Thoracic aorta (tissue), 2 donors: ENCODE data around the gene KCNH2. TPM values are rescaled to one million over a fixed set of nuclear protein-coding genes. Genes with fewer than 3 reads are reported as not detected.

Experiments used
- ATAC-seq: fragments of 150-250 bp; one replicate; pipeline ENCODE4 v1.8.0; 2017; ENCODE audit warnings: low read depth; ENCODE audit not compliant: insufficient number of reproducible peaks, low FRiP score
- DNase-seq: peaks from one replicate; pipeline ENCODE4 v3.0.0-alpha.2; 2020; ENCODE audit warnings: low spot score
- H3K27ac ChIP-seq, 2 donors: fragments of 200-600 bp; sonication (generic); 1 replicate in 1 of 2; 2 replicates in 1 of 2; pipeline ENCODE4 v1.5.1; 2016; ENCODE audit warnings: mild to moderate bottlenecking in 2 of 2, moderate library complexity in 2 of 2
- H3K27me3 ChIP-seq: fragments of 200-600 bp; sonication (generic); replicated peaks from 2 replicates; pipeline ENCODE4 v1.6.0; 2016; ENCODE audit warnings: mild to moderate bottlenecking; ENCODE audit not compliant: insufficient read depth
- H3K36me3 ChIP-seq: fragments of 200-600 bp; sonication (generic); one replicate; pipeline ENCODE4 v1.5.1; 2016
- H3K4me1 ChIP-seq, 2 donors: fragments of 200-600 bp; sonication (generic); 1 replicate in 1 of 2; 2 replicates in 1 of 2; pipeline versions ENCODE4 v1.5.1 to v1.6.0; 2016; ENCODE audit warnings: low read depth in 2 of 2, mild to moderate bottlenecking in 1 of 2; ENCODE audit not compliant: control insufficient read depth in 1 of 2
- H3K4me3 ChIP-seq: fragments of 200-600 bp; sonication (generic); 2 replicates; pipeline ENCODE4 v1.5.1; 2016; ENCODE audit warnings: mild to moderate bottlenecking
- H3K9me3 ChIP-seq: fragments of 200-600 bp; sonication (generic); 2 replicates; pipeline ENCODE4 v1.5.1; 2016
- total RNA-seq, 2 donors: library from RNA; depleted of rRNA; stranded (reverse); fragments of >200 nt; gene quantifications; one replicate each; pipeline versions ENCODE4 v1.1.0 to v1.2.3, GENCODE V29; 2016
- TF ChIP-seq, protein P1 (sequence below): fragments of 200-600 bp; sonication (generic); IDR thresholded peaks from one replicate; pipeline ENCODE4 v1.5.1; 2019; ENCODE audit warnings: antibody characterized with exemption

Gene KCNH2
- total RNA-seq, 2 donors from 2014 or later = 1.2 TPM; not detected in 1

DNA sequence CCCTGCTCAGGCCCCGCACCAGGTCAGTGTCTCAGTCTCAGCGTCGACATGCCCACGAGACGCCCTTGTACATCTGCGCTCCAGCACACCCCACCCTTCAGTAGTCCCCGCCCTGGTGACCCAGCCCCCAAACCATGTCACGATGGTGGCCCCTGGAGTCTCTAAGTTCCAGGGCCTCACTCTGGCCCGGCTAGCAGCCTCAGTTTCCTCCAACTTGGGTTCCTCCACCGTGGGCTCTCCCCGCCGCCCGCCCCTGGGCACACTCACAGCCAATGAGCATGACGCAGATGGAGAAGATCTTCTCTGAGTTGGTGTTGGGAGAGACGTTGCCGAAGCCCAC lies 27.0 kb downstream of the KCNH2 start:
- no peak overlapping the region for H3K27ac ChIP-seq
- TF ChIP-seq, protein P1, sequence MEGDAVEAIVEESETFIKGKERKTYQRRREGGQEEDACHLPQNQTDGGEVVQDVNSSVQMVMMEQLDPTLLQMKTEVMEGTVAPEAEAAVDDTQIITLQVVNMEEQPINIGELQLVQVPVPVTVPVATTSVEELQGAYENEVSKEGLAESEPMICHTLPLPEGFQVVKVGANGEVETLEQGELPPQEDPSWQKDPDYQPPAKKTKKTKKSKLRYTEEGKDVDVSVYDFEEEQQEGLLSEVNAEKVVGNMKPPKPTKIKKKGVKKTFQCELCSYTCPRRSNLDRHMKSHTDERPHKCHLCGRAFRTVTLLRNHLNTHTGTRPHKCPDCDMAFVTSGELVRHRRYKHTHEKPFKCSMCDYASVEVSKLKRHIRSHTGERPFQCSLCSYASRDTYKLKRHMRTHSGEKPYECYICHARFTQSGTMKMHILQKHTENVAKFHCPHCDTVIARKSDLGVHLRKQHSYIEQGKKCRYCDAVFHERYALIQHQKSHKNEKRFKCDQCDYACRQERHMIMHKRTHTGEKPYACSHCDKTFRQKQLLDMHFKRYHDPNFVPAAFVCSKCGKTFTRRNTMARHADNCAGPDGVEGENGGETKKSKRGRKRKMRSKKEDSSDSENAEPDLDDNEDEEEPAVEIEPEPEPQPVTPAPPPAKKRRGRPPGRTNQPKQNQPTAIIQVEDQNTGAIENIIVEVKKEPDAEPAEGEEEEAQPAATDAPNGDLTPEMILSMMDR = no peak
- no peak for ATAC-seq
- peaks cover 8 to 11% of the 10 kb centered on the region in 2 donors for H3K4me1 ChIP-seq
- DNase-seq = no peak
- H3K36me3 ChIP-seq = no peaks in the 10 kb centered on the region
- no peaks in the 10 kb centered on the region for H3K9me3 ChIP-seq
- H3K27me3 ChIP-seq = no peaks in the 10 kb centered on the region
- no peak overlapping the region for H3K4me3 ChIP-seq

DNA sequence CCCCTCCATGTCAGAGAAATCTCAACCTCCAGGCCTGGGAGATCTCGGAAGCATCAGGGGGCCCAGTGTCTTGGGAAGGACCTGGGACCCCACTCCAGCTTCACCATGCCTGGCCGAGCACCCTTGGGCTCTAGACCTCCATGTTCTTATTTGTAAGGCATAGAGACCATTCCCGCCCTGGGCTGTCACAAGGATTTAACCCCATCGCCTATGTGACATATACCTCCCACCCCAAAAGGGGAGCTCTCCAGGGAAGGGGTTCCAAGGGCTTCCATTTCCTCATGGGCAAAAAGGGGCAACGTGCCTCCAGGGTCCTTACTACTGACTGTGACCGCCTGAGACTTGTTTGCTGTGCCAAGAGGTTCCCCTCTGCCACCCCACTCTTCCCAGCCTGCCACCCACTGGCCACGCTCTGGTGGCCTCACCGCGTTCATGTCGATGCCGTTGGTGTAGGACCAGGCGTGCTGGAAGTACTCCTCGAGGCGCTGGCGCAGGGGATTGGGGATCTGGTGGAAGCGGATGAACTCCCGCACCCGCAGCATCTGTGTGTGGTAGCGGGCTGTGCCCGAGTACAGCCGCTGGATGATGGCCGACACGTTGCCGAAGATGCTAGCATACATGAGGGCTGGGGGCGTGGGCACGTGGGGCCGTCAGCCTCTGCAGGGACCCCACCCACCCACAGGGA lies 27.5 kb downstream of the KCNH2 start:
- H3K9me3 ChIP-seq = no peaks in the 10 kb centered on the region
- no peak for ATAC-seq
- DNase-seq = no peak
- peaks cover 8 to 11% of the 10 kb centered on the region in 2 donors for H3K4me1 ChIP-seq
- no peak overlapping the region for H3K27ac ChIP-seq
- no peaks in the 10 kb centered on the region for H3K27me3 ChIP-seq
- no peaks in the 10 kb centered on the region for H3K36me3 ChIP-seq
- H3K4me3 ChIP-seq = no peak overlapping the region
- TF ChIP-seq, protein P1 = no peak

DNA sequence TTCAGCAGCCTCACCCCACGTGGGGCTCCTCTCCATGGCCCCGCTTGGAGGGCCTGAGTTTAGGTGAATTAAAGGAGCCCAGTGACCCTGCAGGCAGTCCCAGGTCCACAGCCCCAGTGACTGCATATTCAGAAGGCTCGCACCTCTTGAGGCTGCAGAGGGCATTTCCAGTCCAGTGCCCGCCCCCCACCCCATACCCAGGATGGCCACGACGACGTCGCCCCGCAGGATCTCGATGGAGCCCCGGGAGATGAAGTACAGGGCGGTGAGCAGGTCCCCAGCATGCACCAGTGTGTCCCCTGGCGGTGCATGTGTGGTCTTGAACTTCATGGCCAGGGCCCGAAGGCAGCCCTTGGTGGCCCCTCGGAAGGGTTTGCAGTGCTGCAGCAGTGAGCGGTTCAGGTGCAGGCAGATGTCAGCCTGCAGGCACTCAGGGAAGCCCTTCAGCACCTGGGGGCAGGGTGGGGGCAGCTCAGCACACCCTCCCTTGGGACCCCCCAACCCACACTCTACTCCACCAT lies 28.1 kb downstream of the KCNH2 start:
- no peaks in the 10 kb centered on the region for H3K36me3 ChIP-seq
- DNase-seq = no peak
- peaks cover 4 to 6% of the 10 kb centered on the region in 2 donors for H3K4me1 ChIP-seq
- no peaks in the 10 kb centered on the region for H3K27me3 ChIP-seq
- no peaks in the 10 kb centered on the region for H3K9me3 ChIP-seq
- H3K27ac ChIP-seq = no peak overlapping the region
- TF ChIP-seq, protein P1 = no peak
- H3K4me3 ChIP-seq = no peak overlapping the region
- ATAC-seq = no peak

DNA sequence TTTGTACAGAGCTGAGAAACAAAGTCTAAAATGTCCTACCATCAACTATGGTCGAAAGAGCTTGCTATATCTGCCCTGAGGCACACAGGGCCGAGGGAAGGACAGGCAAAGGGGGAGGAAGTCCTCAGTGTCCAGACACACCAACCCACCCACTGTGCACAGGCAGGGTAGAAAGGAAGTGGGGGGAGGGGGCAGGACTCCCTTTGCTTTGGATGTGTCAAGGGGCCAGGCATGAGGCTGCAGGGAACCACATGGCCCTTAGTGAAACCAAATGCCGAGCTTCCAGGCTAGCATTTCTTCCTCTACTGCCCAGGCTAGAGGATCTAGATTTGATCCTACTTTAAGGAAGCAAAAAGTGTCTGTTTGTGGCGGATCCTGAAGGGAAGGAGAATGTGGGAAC lies 28.6 kb downstream of the KCNH2 start:
- Histone ChIP-seq H3K27ac (no peak overlapping the region), H3K36me3 (no peaks in the 10 kb centered on the region), H3K9me3 (no peaks in the 10 kb centered on the region), H3K4me1 (peaks cover 0 to under 1% of the 10 kb centered on the region in 2 donors), H3K27me3 (no peaks in the 10 kb centered on the region), H3K4me3 (no peak overlapping the region)
- DNase-seq = no peak
- no peak for ATAC-seq
- TF ChIP-seq, protein P1 = no peak

DNA sequence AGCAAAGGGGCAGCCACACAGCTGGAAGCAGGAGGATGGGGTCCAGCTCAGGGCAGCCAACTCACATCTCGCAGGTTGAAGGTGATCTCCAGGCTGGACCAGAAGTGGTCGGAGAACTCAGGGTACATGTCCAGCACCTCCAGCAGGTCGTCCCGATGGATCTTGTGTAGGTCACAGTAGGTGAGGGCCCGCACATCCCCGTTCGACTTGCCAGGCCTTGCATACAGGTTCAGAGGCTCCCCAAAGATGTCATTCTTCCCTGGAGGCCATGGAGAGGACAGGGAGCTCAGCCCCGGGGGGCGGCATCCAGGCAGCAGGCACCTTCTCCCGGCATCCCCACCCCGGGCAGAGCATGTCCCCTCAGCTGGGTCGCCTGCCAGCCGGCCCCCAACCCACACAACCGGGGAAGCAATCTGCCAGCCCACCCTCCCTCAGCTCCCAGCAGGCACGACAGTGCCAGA lies 29.3 kb downstream of the KCNH2 start:
- no peaks in the 10 kb centered on the region for H3K36me3 ChIP-seq
- no peak for ATAC-seq
- TF ChIP-seq, protein P1 = no peak
- no peaks in the 10 kb centered on the region for H3K9me3 ChIP-seq
- no peak for DNase-seq
- no peak overlapping the region for H3K4me3 ChIP-seq
- no peaks in the 10 kb centered on the region for H3K4me1 ChIP-seq
- no peaks in the 10 kb centered on the region for H3K27me3 ChIP-seq
- no peak overlapping the region for H3K27ac ChIP-seq
